HepG2 (cell line): ENCODE results near the gene WDR18. TPM values are rescaled to one million over a fixed set of nuclear protein-coding genes. Genes with fewer than 3 reads are reported as not detected.

Experiments
- FOXK2 ChIP-seq: fragments of 450-650 bp; IDR thresholded peaks from 2 replicates; pipeline ENCODE4 v1.6.1; 2016
- KLF9 ChIP-seq: IDR thresholded peaks from 2 replicates; pipeline ENCODE4 v1.6.1; 2016; ENCODE audit warnings: low read depth
- PAF1 ChIP-seq: IDR thresholded peaks from 2 replicates; pipeline ENCODE4 v1.6.1; 2016; ENCODE audit warnings: missing genetic modification reagents, missing compliant biosample characterization
- POGZ ChIP-seq: sonication (generic); formaldehyde crosslinking; IDR thresholded peaks from 2 replicates; pipeline ENCODE4 v1.4.0; 2020; ENCODE audit warnings: mild to moderate bottlenecking, missing genetic modification reagents
- SUZ12 ChIP-seq: fragments of 150-350 bp; IDR thresholded peaks from 2 replicates; pipeline ENCODE4 v1.6.1; 2014; ENCODE audit warnings: low read depth, low read length
- ZNF253 ChIP-seq: sonication (generic); formaldehyde crosslinking; IDR thresholded peaks from 2 replicates; pipeline ENCODE4 v1.8.0; 2022; ENCODE audit warnings: mild to moderate bottlenecking, missing genetic modification reagents, borderline replicate concordance
- ZNF282 ChIP-seq: fragments of 450-650 bp; IDR thresholded peaks from 2 replicates; pipeline ENCODE4 v1.6.1; 2018; ENCODE audit not compliant: partially characterized antibody
- ZNF720 ChIP-seq: sonication (generic); formaldehyde crosslinking; IDR thresholded peaks from 2 replicates; pipeline ENCODE4 v1.4.0; 2020; ENCODE audit warnings: missing genetic modification reagents
- ZNF749 ChIP-seq: sonication (generic); formaldehyde crosslinking; IDR thresholded peaks from 2 replicates; pipeline ENCODE4 v1.8.0; 2022; ENCODE audit warnings: mild to moderate bottlenecking, missing genetic modification reagents, moderate library complexity, borderline replicate concordance
- ZNF816 ChIP-seq: sonication (generic); formaldehyde crosslinking; IDR thresholded peaks from 2 replicates; pipeline ENCODE4 v1.8.0; 2022; ENCODE audit warnings: missing genetic modification reagents, mild to moderate bottlenecking, borderline replicate concordance
- polyA plus RNA-seq, 8 experiments: library from polyadenylated mRNA; depleted of rRNA in 3 of 8; stranded (reverse) in 7 of 8; unstranded in 1 of 8; fragments of >200 nt; fragmentation: Illumina TruSeq in 4 of 8; extraction: Trizol in 4 of 8; gene quantifications; 2 replicates each; pipeline versions ENCODE4 v1.2.1 to v1.2.3, GENCODE V29; 2011 to 2016; ENCODE audit warnings: low read depth in 4 of 8, missing spikeins in 1 of 8, mixed read lengths in 1 of 8; ENCODE audit not compliant: insufficient read depth in 1 of 8
- total RNA-seq, 5 experiments: library from RNA; depleted of rRNA; stranded (reverse); fragments of >200 nt; fragmentation: Illumina TruSeq; extraction: Trizol; gene quantifications; 2 replicates each; pipeline ENCODE4 v1.2.3, GENCODE V29; 2016; ENCODE audit warnings: low read depth in 1 of 5
- TF ChIP-seq, protein P1 (sequence below): sonication (generic); formaldehyde crosslinking; IDR thresholded peaks from 2 replicates; pipeline ENCODE4 v1.5.0; 2020; ENCODE audit warnings: mild to moderate bottlenecking, missing genetic modification reagents
- TF ChIP-seq, protein P2 (sequence below): sonication (generic); formaldehyde crosslinking; IDR thresholded peaks from 2 replicates; pipeline ENCODE4 v1.4.0; 2020; ENCODE audit warnings: missing genetic modification reagents
- TF ChIP-seq, protein P3 (sequence below): sonication (generic); formaldehyde crosslinking; IDR thresholded peaks from 2 replicates; pipeline ENCODE4 v1.4.0; 2020; ENCODE audit warnings: missing genetic modification reagents
- TF ChIP-seq, protein P4 (sequence below): sonication (generic); formaldehyde crosslinking; conservative IDR thresholded peaks from 2 replicates; pipeline ENCODE4 v1.8.0; 2022; ENCODE audit warnings: low read depth, missing genetic modification reagents
- TF ChIP-seq, protein P5 (sequence below): sonication (generic); formaldehyde crosslinking; IDR thresholded peaks from 2 replicates; pipeline ENCODE4 v1.4.0; 2020; ENCODE audit warnings: missing genetic modification reagents
- TF ChIP-seq, protein P6 (sequence below): sonication (generic); formaldehyde crosslinking; IDR thresholded peaks from 2 replicates; pipeline ENCODE4 v1.4.0; 2020; ENCODE audit warnings: missing genetic modification reagents

WDR18 gene
- total and polyA plus RNA-seq, 2 of the 13 experiments (the other 11 are each of a cell fraction or from before 2014, with no cell fraction given) = 36.4 to 47.6 TPM

DNA sequence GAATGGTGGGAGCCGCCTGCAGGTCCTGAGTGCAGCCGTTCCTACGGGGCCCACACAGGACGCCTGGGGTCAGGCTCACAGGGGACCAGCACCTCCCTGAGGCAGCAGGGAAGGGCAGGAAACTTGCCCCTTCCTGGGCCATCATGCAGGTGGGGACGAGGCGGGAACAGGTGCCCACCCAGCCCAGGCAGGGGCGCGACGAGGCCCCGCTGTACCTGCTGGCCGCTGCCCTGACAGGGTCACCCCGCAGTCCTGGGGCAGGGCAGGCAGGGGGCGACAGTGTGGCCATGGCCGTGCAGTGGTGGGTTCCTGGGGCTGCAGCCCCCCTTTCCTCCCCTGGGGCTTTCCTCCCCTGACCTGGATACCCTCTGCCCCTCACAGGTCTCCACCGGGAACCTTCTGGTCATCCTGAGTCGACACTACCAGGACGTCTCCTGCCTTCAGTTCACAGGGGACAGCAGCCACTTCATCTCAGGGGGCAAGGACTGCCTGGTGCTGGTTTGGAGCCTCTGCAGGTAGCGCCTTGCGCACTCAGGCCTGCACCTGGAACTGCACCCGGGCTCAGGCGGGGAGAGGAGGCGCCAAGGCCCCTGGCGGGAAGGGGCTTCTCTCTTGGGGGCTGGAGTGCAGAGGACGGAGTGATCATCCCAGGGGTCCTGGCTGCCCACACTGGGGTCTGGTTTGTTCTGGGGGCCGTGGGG is 5.4 kb downstream of the WDR18 start (continued):
- TF ChIP-seq, protein P1, sequence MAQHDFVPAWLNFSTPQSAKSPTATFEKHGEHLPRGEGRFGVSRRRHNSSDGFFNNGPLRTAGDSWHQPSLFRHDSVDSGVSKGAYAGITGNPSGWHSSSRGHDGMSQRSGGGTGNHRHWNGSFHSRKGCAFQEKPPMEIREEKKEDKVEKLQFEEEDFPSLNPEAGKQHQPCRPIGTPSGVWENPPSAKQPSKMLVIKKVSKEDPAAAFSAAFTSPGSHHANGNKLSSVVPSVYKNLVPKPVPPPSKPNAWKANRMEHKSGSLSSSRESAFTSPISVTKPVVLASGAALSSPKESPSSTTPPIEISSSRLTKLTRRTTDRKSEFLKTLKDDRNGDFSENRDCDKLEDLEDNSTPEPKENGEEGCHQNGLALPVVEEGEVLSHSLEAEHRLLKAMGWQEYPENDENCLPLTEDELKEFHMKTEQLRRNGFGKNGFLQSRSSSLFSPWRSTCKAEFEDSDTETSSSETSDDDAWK (CRISPR knock-in tag) = no peak
- TF ChIP-seq ZNF816 (CRISPR knock-in tag) (no peak), SUZ12 (no peak), ZNF253 (CRISPR knock-in tag) (no peak), ZNF282 (no peak), ZNF720 (CRISPR knock-in tag) (no peak), FOXK2 (no peak), PAF1 (CRISPR knock-in tag) (no peak), ZNF749 (CRISPR knock-in tag) (no peak), POGZ (CRISPR knock-in tag) (no peak), KLF9 (CRISPR knock-in tag) (no peak)
- TF ChIP-seq, protein P2, sequence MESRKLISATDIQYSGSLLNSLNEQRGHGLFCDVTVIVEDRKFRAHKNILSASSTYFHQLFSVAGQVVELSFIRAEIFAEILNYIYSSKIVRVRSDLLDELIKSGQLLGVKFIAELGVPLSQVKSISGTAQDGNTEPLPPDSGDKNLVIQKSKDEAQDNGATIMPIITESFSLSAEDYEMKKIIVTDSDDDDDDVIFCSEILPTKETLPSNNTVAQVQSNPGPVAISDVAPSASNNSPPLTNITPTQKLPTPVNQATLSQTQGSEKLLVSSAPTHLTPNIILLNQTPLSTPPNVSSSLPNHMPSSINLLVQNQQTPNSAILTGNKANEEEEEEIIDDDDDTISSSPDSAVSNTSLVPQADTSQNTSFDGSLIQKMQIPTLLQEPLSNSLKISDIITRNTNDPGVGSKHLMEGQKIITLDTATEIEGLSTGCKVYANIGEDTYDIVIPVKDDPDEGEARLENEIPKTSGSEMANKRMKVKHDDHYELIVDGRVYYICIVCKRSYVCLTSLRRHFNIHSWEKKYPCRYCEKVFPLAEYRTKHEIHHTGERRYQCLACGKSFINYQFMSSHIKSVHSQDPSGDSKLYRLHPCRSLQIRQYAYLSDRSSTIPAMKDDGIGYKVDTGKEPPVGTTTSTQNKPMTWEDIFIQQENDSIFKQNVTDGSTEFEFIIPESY (CRISPR knock-in tag) = peak; percentile 96
- TF ChIP-seq, protein P3, sequence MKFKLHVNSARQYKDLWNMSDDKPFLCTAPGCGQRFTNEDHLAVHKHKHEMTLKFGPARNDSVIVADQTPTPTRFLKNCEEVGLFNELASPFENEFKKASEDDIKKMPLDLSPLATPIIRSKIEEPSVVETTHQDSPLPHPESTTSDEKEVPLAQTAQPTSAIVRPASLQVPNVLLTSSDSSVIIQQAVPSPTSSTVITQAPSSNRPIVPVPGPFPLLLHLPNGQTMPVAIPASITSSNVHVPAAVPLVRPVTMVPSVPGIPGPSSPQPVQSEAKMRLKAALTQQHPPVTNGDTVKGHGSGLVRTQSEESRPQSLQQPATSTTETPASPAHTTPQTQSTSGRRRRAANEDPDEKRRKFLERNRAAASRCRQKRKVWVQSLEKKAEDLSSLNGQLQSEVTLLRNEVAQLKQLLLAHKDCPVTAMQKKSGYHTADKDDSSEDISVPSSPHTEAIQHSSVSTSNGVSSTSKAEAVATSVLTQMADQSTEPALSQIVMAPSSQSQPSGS = no peak
- TF ChIP-seq, protein P4, sequence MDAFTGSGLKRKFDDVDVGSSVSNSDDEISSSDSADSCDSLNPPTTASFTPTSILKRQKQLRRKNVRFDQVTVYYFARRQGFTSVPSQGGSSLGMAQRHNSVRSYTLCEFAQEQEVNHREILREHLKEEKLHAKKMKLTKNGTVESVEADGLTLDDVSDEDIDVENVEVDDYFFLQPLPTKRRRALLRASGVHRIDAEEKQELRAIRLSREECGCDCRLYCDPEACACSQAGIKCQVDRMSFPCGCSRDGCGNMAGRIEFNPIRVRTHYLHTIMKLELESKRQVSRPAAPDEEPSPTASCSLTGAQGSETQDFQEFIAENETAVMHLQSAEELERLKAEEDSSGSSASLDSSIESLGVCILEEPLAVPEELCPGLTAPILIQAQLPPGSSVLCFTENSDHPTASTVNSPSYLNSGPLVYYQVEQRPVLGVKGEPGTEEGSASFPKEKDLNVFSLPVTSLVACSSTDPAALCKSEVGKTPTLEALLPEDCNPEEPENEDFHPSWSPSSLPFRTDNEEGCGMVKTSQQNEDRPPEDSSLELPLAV = no peak
- TF ChIP-seq, protein P5, sequence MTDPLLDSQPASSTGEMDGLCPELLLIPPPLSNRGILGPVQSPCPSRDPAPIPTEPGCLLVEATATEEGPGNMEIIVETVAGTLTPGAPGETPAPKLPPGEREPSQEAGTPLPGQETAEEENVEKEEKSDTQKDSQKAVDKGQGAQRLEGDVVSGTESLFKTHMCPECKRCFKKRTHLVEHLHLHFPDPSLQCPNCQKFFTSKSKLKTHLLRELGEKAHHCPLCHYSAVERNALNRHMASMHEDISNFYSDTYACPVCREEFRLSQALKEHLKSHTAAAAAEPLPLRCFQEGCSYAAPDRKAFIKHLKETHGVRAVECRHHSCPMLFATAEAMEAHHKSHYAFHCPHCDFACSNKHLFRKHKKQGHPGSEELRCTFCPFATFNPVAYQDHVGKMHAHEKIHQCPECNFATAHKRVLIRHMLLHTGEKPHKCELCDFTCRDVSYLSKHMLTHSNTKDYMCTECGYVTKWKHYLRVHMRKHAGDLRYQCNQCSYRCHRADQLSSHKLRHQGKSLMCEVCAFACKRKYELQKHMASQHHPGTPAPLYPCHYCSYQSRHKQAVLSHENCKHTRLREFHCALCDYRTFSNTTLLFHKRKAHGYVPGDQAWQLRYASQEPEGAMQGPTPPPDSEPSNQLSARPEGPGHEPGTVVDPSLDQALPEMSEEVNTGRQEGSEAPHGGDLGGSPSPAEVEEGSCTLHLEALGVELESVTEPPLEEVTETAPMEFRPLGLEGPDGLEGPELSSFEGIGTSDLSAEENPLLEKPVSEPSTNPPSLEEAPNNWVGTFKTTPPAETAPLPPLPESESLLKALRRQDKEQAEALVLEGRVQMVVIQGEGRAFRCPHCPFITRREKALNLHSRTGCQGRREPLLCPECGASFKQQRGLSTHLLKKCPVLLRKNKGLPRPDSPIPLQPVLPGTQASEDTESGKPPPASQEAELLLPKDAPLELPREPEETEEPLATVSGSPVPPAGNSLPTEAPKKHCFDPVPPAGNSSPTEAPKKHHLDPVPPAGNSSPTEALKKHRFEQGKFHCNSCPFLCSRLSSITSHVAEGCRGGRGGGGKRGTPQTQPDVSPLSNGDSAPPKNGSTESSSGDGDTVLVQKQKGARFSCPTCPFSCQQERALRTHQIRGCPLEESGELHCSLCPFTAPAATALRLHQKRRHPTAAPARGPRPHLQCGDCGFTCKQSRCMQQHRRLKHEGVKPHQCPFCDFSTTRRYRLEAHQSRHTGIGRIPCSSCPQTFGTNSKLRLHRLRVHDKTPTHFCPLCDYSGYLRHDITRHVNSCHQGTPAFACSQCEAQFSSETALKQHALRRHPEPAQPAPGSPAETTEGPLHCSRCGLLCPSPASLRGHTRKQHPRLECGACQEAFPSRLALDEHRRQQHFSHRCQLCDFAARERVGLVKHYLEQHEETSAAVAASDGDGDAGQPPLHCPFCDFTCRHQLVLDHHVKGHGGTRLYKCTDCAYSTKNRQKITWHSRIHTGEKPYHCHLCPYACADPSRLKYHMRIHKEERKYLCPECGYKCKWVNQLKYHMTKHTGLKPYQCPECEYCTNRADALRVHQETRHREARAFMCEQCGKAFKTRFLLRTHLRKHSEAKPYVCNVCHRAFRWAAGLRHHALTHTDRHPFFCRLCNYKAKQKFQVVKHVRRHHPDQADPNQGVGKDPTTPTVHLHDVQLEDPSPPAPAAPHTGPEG (CRISPR knock-in tag) = no peak
- TF ChIP-seq, protein P6, sequence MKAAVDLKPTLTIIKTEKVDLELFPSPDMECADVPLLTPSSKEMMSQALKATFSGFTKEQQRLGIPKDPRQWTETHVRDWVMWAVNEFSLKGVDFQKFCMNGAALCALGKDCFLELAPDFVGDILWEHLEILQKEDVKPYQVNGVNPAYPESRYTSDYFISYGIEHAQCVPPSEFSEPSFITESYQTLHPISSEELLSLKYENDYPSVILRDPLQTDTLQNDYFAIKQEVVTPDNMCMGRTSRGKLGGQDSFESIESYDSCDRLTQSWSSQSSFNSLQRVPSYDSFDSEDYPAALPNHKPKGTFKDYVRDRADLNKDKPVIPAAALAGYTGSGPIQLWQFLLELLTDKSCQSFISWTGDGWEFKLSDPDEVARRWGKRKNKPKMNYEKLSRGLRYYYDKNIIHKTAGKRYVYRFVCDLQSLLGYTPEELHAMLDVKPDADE (CRISPR knock-in tag) = no peak
